NCI-H2107 (cell line): ENCODE results near the gene KHDC3L.
"Not testable (repeated sequence)": the region's sequence is repeated elsewhere in the genome, so short reads cannot be mapped to it uniquely, and the experiment has no call there.

Experiments
- DNase-seq: peaks from one replicate; lab custom pipeline; 2025; lab: John Stamatoyannopoulos, UW

Gene KHDC3L

GRCh38 chr6:73369563-73369962 is 7.1 kb downstream of the KHDC3L start, which contains the start of gene OOEP:
OOEP (minus strand) TSS chr6:73369897; CDS start chr6:73369792, 105 bp downstream.
- no peak for DNase-seq

- DNase-seq = no peak
Measured at GRCh38 chr6:73371984-73372383, 9.5 kb downstream of the KHDC3L start.

- no peak for DNase-seq
Measured at GRCh38 chr6:73372516-73372915, 10.1 kb downstream of the KHDC3L start.

GRCh38 chr6:73375216-73375615 is 12.8 kb downstream of the KHDC3L start:
- no peak for DNase-seq

- DNase-seq = no peak
Measured at GRCh38 chr6:73377225-73377624, 14.8 kb downstream of the KHDC3L start.

- not testable (repeated sequence) for DNase-seq
Measured at GRCh38 chr6:73381531-73381930, 19.1 kb downstream of the KHDC3L start.

GRCh38 chr6:73382462-73383113 is 20.1 kb downstream of the KHDC3L start:
- no peak for DNase-seq

- DNase-seq = no peak
Measured at GRCh38 chr6:73388433-73388799, 26.0 kb downstream of the KHDC3L start.

GRCh38 chr6:73388800-73389512 is 26.5 kb downstream of the KHDC3L start:
- peak; percentile 10 for DNase-seq

GRCh38 chr6:73389854-73390253 is 27.4 kb downstream of the KHDC3L start:
- DNase-seq = no peak

- DNase-seq = no peak
Measured at GRCh38 chr6:73391675-73392074, 29.2 kb downstream of the KHDC3L start.

GRCh38 chr6:73392188-73392587 is 29.7 kb downstream of the KHDC3L start:
- DNase-seq = not testable (repeated sequence)

GRCh38 chr6:73393278-73393677 is 30.8 kb downstream of the KHDC3L start:
- DNase-seq = no peak

GRCh38 chr6:73394577-73395354 is 32.3 kb downstream of the KHDC3L start, which contains the start of gene DDX43:
DDX43 (plus strand) TSS chr6:73394828; CDS start chr6:73394906, 78 bp downstream.
- DNase-seq = no peak

GRCh38 chr6:73395875-73396274 is 33.4 kb downstream of the KHDC3L start:
- DNase-seq = no peak

- no peak for DNase-seq
Measured at GRCh38 chr6:73400656-73401055, 38.2 kb downstream of the KHDC3L start.

- no peak for DNase-seq
Measured at GRCh38 chr6:73409395-73409794, 46.9 kb downstream of the KHDC3L start.

- no peak for DNase-seq
Measured at GRCh38 chr6:73413102-73413501, 50.6 kb downstream of the KHDC3L start.
